ENCODE data around the gene POLA1.

The POLA1 gene

GRCh38 chrX:24996096-24996709 lies 302.5 kb downstream of the POLA1 start:
- H3K36me3 ChIP-seq (ENCODE audit: low read depth): no peaks in the 10 kb centered on the region
- no peak for TF ChIP-seq CTCF (IDR thresholded peaks at IDR 0.05; ENCODE audit: poor library complexity, severe bottlenecking)
- no peak overlapping the region for H3K4me3 ChIP-seq (ENCODE audit: severe bottlenecking)
- DNase-seq (ENCODE audit: low spot score) (no peak), ATAC-seq (ENCODE audit: low read depth) (no peak)
- no peaks in the 10 kb centered on the region for H3K9me3 ChIP-seq (ENCODE audit: severe bottlenecking)
- H3K27ac ChIP-seq (ENCODE audit: poor library complexity, severe bottlenecking): no peak overlapping the region
- H3K4me1 ChIP-seq (ENCODE audit: insufficient read depth, poor library complexity, severe bottlenecking): no peaks in the 10 kb centered on the region
- no peaks in the 10 kb centered on the region for H3K27me3 ChIP-seq (ENCODE audit: insufficient read depth, poor library complexity, severe bottlenecking)

GRCh38 chrX:24999511-24999910 lies 305.8 kb downstream of the POLA1 start:
- H3K9me3 ChIP-seq (ENCODE audit: severe bottlenecking): no peaks in the 10 kb centered on the region
- H3K27ac ChIP-seq (ENCODE audit: poor library complexity, severe bottlenecking): no peak overlapping the region
- no peak for TF ChIP-seq CTCF (IDR thresholded peaks at IDR 0.05; ENCODE audit: poor library complexity, severe bottlenecking)
- no peaks in the 10 kb centered on the region for H3K4me1 ChIP-seq (ENCODE audit: insufficient read depth, poor library complexity, severe bottlenecking)
- no peak for DNase-seq (ENCODE audit: low spot score)
- H3K36me3 ChIP-seq (ENCODE audit: low read depth): no peaks in the 10 kb centered on the region
- H3K27me3 ChIP-seq (ENCODE audit: insufficient read depth, poor library complexity, severe bottlenecking): peaks cover 25% of the 10 kb centered on the region
- no peak for ATAC-seq (ENCODE audit: low read depth)
- H3K4me3 ChIP-seq (ENCODE audit: severe bottlenecking): no peak overlapping the region

- Histone ChIP-seq H3K36me3 (ENCODE audit: low read depth) (no peaks in the 10 kb centered on the region), H3K27me3 (ENCODE audit: insufficient read depth, poor library complexity, severe bottlenecking) (peaks cover 50% of the 10 kb centered on the region), H3K9me3 (ENCODE audit: severe bottlenecking) (no peaks in the 10 kb centered on the region), H3K27ac (ENCODE audit: poor library complexity, severe bottlenecking) (no peak overlapping the region), H3K4me3 (ENCODE audit: severe bottlenecking) (no peak overlapping the region), H3K4me1 (ENCODE audit: insufficient read depth, poor library complexity, severe bottlenecking) (no peaks in the 10 kb centered on the region)
- no peak for TF ChIP-seq CTCF (IDR thresholded peaks at IDR 0.05; ENCODE audit: poor library complexity, severe bottlenecking)
- DNase-seq (ENCODE audit: low spot score) (no peak), ATAC-seq (ENCODE audit: low read depth) (no peak)
These were observed 308.3 kb downstream of the POLA1 start for GRCh38 chrX:25001808-25002660.

GRCh38 chrX:25002661-25003020 lies 308.9 kb downstream of the POLA1 start:
- Histone ChIP-seq H3K4me3 (ENCODE audit: severe bottlenecking) (no peak overlapping the region), H3K4me1 (ENCODE audit: insufficient read depth, poor library complexity, severe bottlenecking) (no peaks in the 10 kb centered on the region), H3K36me3 (ENCODE audit: low read depth) (no peaks in the 10 kb centered on the region), H3K27me3 (ENCODE audit: insufficient read depth, poor library complexity, severe bottlenecking) (peaks cover 56% of the 10 kb centered on the region), H3K27ac (ENCODE audit: poor library complexity, severe bottlenecking) (no peak overlapping the region), H3K9me3 (ENCODE audit: severe bottlenecking) (no peaks in the 10 kb centered on the region)
- TF ChIP-seq CTCF (IDR thresholded peaks at IDR 0.05; ENCODE audit: poor library complexity, severe bottlenecking): no peak
- DNase-seq (ENCODE audit: low spot score) (no peak), ATAC-seq (ENCODE audit: low read depth) (no peak)
